NCI-H187 treated with DMSO at 0.1 percent for 48 hours (cell line): ENCODE data around the gene BMPR1A.
"Not testable (repeated sequence)": the region's sequence is repeated elsewhere in the genome, so short reads cannot be mapped to it uniquely, and the experiment has no call there.

Source experiments
- DNase-seq: peaks from one replicate; lab custom pipeline; 2025; lab: John Stamatoyannopoulos, UW

The BMPR1A gene

GRCh38 chr10:86969421-86970041, 213.1 kb downstream of the BMPR1A start:
- no peak for DNase-seq

DNA sequence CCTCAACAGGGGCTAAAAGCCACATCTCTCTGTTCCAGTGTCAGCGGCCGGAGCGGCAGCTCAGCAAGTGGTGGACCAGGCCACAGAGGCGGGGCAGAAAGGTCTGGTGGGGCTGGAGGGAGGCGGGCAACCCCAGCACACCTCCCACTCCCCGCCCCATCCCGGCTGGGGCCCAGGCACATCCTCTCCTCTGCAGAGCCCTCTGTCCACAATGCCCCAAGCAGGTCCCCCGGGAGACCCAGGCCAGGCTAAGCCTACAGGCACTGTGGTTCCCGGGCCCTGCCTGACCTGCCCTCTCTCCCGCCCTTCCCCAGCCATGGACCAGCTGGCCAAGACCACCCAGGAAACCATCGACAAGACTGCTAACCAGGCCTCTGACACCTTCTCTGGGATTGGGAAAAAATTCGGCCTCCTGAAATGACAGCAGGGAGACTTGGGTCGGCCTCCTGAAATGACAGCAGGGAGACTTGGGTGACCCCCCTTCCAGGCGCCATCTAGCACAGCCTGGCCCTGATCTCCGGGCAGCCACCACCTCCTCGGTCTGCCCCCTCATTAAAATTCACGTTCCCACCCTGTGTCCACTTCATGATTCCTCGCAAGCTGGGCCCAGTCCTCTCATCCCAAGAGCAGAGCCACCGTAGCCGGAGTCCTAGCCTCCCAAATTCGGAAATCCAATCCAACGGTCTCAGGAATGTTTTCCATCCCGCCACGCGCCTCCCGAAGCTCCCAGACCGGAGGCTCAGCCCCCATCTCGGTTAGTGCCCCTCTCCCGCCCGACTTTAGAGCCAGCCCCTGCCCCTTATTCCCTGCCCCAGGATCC, 214.0 kb downstream of the BMPR1A start:
- no peak for DNase-seq

DNA sequence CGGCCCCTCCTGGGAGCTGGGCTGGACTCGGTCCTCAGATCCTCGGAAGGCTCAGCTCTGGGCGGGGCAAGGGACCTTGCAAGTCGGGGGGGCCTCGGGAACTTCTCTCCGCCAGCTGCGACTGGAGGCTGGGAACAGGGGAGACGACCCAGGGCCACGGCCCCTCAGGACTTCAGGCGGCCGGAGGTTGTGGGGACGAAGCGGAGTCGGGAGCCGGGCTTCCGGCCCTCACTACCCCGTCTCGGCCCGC, 214.5 kb downstream of the BMPR1A start:
- DNase-seq = no peak

DNA sequence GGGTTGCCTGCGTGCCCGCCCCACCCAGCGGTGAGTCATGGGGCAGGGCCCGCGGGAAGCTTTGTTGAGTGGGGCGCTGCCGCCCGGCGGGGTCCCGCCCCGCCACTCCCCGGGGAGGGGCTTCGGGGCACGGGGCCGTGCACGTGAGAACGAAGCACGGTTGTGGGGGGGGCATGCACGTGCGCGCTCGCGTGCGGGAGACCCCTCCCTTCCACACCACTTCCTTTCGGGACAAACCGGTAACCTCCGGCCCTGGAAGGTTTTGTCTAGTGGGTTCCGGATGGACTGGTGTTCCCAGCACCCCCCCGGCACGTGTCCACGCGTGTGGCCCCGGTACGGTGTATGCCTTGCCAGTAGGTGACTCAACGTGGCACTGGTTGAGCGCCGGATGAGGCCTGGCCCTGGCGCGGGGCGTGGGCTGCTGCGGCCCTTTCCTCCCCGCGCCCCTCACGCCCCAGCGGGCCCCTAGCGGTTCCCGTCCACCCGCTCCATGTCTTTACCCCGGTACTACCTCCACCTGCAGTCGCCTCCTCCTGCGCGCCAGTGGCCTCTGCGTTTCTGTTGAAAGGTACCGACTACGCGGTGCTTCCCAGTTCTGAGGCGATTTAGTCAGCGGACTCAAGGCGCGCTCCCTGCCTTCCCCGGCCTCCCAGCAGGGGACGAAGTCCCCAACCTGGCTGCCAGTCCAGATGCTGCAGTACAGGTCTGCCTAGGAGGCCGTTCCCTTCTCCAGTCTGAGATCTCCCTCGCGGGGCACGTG, 215.0 kb downstream of the BMPR1A start:
- no peak for DNase-seq

- no peak for DNase-seq
Measured at GRCh38 chr10:86972613-86973380, 216.4 kb downstream of the BMPR1A start.

GRCh38 chr10:86974484-86974883, 218.1 kb downstream of the BMPR1A start:
- DNase-seq = no peak

- DNase-seq = no peak
Measured at GRCh38 chr10:86976362-86977056, 220.1 kb downstream of the BMPR1A start.

DNA sequence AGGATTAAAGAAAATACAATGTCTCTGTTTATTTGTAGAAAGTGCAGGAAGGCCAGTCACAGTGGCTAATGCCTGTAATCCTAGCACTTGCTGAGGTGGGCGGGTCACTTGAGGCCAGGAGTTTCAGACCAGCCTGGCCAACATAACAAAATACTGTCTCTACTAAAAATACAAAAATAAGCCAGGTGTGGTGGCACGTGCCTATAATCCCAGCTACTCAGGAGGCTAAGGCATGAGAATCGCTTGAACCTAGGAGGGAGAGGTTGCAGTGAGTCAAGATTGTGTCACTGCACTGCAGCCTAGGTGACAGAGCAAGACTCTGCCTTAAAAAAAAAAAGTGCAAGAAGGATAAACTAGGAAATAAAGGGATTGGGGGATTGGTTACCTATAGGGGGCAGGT, 222.0 kb downstream of the BMPR1A start:
- not testable (repeated sequence) for DNase-seq

- DNase-seq = no peak
Measured at GRCh38 chr10:86979296-86979818, 222.9 kb downstream of the BMPR1A start.

- DNase-seq = no peak
Measured at GRCh38 chr10:86979977-86980448, 223.6 kb downstream of the BMPR1A start.

GRCh38 chr10:86981020-86981419, 224.6 kb downstream of the BMPR1A start:
- DNase-seq = not testable (repeated sequence)

DNA sequence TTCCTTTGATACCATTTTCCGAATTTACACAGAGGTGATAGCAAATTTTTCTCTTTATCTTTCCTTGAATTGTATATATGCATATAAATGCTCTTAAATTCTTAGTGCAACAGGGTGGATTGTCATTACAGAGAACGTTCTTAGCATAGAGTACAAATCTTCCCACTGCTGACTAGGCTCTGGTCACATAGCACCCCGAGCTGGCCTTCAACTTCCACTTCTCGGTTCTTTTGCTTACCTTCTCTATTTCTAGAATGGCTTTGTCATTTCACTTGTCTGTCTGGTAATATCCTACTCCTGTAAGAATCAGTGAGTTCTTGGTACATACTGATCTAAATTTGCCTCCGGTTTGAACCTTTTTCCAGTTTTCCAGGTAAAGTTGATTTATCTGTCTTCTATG, 225.3 kb downstream of the BMPR1A start:
- DNase-seq = no peak
